Lower lobe of right lung (tissue), 2 donors: ENCODE results near the gene CALHM1. TPM values are rescaled to one million over a fixed set of nuclear protein-coding genes. Genes with fewer than 3 reads are reported as not detected.
"Not testable (repeated sequence)": the region's sequence is repeated elsewhere in the genome, so short reads cannot be mapped to it uniquely, and the experiment has no call there.

Experiments
- ATAC-seq, 2 donors: fragments of 200-7000 bp; cut with Tn5 transposase; one replicate each; pipeline ENCODE4 v1.9.1; 2020 to 2022; ENCODE audit warnings: mild to moderate bottlenecking in 2 of 2, moderate library complexity in 2 of 2
- DNase-seq: peaks from one replicate; pipeline ENCODE4 v3.0.0-alpha.2; 2020
- H3K27ac ChIP-seq: fragments of 200-600 bp; one replicate; pipeline ENCODE4 v1.8.0; 2022
- H3K27me3 ChIP-seq: fragments of 200-600 bp; one replicate; pipeline ENCODE4 v1.8.0; 2022; ENCODE audit warnings: low read depth
- H3K36me3 ChIP-seq: fragments of 200-600 bp; one replicate; pipeline ENCODE4 v1.8.0; 2022; ENCODE audit warnings: mild to moderate bottlenecking
- H3K4me1 ChIP-seq: fragments of 200-600 bp; one replicate; pipeline ENCODE4 v1.8.0; 2022
- H3K4me3 ChIP-seq: fragments of 200-600 bp; one replicate; pipeline ENCODE4 v1.8.0; 2022; ENCODE audit warnings: mild to moderate bottlenecking
- H3K9me3 ChIP-seq: fragments of 200-600 bp; one replicate; pipeline ENCODE4 v1.8.0; 2022
- intact Hi-C: fragments of 100-400 bp; cut with DNase I; formaldehyde crosslinking; loops from one replicate; pipeline ENCODE4 v1.11.0; 2022
- total RNA-seq: library from RNA; stranded (reverse); fragmentation: NEBNext Ultra II Directional; extraction: Animal tissue kit (Norgen Biotek cat#: 25700); gene quantifications from one replicate; pipeline ENCODE4 v1.2.1, GENCODE V29; 2021
- TF ChIP-seq, protein P1 (sequence below): fragments of 200-600 bp; IDR thresholded peaks from one replicate; pipeline ENCODE4 v1.8.0; 2022; ENCODE audit warnings: antibody characterized with exemption, mild to moderate bottlenecking
- donor health status: DM: no; HTN: yes; CAD: no; lungs with severe emphysema.

The CALHM1 gene
- total RNA-seq, 1 donor from 2014 or later: 0.15 TPM

- no peak for DNase-seq
- H3K9me3 ChIP-seq: no peaks in the 10 kb centered on the region
- H3K36me3 ChIP-seq: peaks cover 99% of the 10 kb centered on the region
- TF ChIP-seq, protein P1, sequence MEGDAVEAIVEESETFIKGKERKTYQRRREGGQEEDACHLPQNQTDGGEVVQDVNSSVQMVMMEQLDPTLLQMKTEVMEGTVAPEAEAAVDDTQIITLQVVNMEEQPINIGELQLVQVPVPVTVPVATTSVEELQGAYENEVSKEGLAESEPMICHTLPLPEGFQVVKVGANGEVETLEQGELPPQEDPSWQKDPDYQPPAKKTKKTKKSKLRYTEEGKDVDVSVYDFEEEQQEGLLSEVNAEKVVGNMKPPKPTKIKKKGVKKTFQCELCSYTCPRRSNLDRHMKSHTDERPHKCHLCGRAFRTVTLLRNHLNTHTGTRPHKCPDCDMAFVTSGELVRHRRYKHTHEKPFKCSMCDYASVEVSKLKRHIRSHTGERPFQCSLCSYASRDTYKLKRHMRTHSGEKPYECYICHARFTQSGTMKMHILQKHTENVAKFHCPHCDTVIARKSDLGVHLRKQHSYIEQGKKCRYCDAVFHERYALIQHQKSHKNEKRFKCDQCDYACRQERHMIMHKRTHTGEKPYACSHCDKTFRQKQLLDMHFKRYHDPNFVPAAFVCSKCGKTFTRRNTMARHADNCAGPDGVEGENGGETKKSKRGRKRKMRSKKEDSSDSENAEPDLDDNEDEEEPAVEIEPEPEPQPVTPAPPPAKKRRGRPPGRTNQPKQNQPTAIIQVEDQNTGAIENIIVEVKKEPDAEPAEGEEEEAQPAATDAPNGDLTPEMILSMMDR: no peak
- ATAC-seq: no peak
- H3K4me3 ChIP-seq: no peak overlapping the region
- H3K27ac ChIP-seq: no peak overlapping the region
- no peaks in the 10 kb centered on the region for H3K27me3 ChIP-seq
- intact Hi-C loops: no loop called here
- no peaks in the 10 kb centered on the region for H3K4me1 ChIP-seq
Measured at GRCh38 chr10:103423748-103424147, 35.0 kb downstream of the CALHM1 start.

GRCh38 chr10:103419101-103419500, 39.6 kb downstream of the CALHM1 start:
- Histone ChIP-seq H3K4me3 (no peak overlapping the region), H3K36me3 (peaks cover 99% of the 10 kb centered on the region), H3K9me3 (no peaks in the 10 kb centered on the region), H3K4me1 (no peaks in the 10 kb centered on the region), H3K27ac (no peak overlapping the region), H3K27me3 (no peaks in the 10 kb centered on the region)
- TF ChIP-seq, protein P1: no peak
- ATAC-seq: no peak
- intact Hi-C loops: loop anchor here (10.0 kb wide), 1 partner anchor 66 kb away; no protein-coding TSS in a partner anchor
- no peak for DNase-seq

DNA sequence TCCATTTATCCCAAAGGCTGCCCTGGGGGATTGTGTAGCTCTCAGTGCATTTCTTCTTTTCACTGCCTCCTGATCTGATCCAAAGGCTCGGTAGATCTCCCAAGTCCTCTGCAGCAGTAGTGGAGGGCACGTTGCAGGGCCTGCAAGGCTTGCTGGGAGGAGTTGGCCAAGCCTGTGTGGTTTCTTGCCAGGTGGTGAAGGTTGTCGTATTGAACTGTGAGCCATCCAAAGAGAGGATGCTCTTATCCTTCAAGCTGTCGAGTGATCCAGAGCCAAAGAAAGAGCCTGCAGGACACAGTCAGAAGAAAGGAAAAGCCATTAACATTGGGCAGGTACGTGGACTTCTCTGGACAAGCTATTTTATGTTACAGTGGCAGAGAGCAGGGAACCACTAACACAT, 41.1 kb downstream of the CALHM1 start:
- Histone ChIP-seq H3K27me3 (no peaks in the 10 kb centered on the region), H3K36me3 (peaks cover 99% of the 10 kb centered on the region), H3K27ac (no peak overlapping the region), H3K9me3 (no peaks in the 10 kb centered on the region), H3K4me3 (no peak overlapping the region), H3K4me1 (no peaks in the 10 kb centered on the region)
- TF ChIP-seq, protein P1: no peak
- intact Hi-C loops: loop anchor here (10.0 kb wide), 1 partner anchor 67 kb away; no protein-coding TSS in a partner anchor
- ATAC-seq: no peak
- DNase-seq: no peak

DNA sequence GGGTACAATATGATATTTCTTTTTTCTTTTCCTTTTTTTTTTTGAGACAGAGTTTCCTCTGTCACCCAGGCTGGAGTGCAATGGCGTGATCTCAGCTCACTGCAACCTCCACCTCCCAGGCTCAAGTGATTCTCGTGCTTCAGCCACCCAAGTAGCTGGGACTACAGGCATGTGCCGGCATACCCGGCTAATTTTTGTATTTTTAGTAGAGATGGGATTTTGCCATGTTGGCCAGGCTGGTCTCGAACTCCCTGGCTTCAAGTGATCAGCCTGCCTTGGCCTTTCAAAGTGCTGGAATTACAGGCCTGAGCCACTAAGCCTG, 41.6 kb downstream of the CALHM1 start:
- not testable (repeated sequence) for DNase-seq, H3K4me1 ChIP-seq, ATAC-seq, H3K27me3 ChIP-seq, H3K27ac ChIP-seq, H3K9me3 ChIP-seq, H3K4me3 ChIP-seq
- peaks cover 99% of the 10 kb centered on the region for H3K36me3 ChIP-seq
- intact Hi-C loops: loop anchor here (10.0 kb wide), 1 partner anchor 68 kb away; no protein-coding TSS in a partner anchor

DNA sequence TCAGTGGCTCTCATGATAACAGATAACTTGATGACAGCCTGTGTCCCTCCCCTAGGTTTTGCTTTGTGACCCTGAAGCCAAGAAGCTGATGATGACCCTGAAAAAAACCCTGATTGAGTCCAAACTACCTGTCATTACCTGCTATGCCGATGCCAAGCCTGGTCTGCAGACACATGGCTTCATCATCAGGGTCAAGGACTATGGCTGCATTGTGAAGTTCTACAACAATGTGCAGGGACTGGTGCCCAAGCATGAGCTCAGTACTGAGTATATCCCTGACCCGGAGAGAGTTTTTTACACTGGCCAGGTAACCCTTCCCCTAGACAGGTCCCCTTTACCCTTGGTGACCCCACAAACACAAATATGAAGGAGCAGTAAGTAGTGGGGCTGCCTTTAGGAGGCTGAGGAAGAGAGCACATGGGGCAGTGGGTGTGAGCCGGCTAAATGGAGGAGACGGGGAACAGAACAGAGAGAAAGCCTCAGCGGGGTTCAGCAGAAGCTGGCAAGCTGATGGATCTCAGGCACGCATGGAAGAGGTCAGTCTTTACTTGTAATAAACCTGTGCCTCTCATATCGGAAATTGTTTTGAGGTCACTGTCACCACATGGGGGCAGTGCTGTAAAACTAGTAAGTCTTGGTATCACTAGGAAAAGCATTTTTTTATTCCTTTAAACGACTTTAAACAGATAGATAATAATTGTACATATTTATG, 42.1 kb downstream of the CALHM1 start:
- intact Hi-C loops: loop anchor here (10.0 kb wide), 1 partner anchor 68 kb away; no protein-coding TSS in a partner anchor
- ATAC-seq: peak; percentile 51 to 54

GRCh38 chr10:103415581-103415980, 43.1 kb downstream of the CALHM1 start:
- DNase-seq (no peak), ATAC-seq (no peak)
- TF ChIP-seq, protein P1: no peak
- Histone ChIP-seq H3K27me3 (no peaks in the 10 kb centered on the region), H3K4me3 (no peak overlapping the region), H3K9me3 (no peaks in the 10 kb centered on the region), H3K27ac (no peak overlapping the region), H3K36me3 (peaks cover 100% of the 10 kb centered on the region), H3K4me1 (no peaks in the 10 kb centered on the region)
- intact Hi-C loops: loop anchor here (10.0 kb wide), 1 partner anchor 69 kb away; no protein-coding TSS in a partner anchor

More for the DNA sequence above, 42.1 kb downstream of the CALHM1 start:
- Histone ChIP-seq H3K27me3 (no peaks in the 10 kb centered on the region), H3K36me3 (peaks cover 100% of the 10 kb centered on the region), H3K4me3 (no peak overlapping the region), H3K9me3 (no peaks in the 10 kb centered on the region), H3K4me1 (no peaks in the 10 kb centered on the region), H3K27ac (no peak overlapping the region)
- no peak for DNase-seq
- TF ChIP-seq, protein P1: peak; percentile 62
